ENCODE measurements around the gene LRRTM4. TPM values are rescaled to one million over a fixed set of nuclear protein-coding genes. Genes with fewer than 3 reads are reported as not detected.

LRRTM4 gene
- polyA plus RNA-seq, 1 of the 3 experiments (the other 2 are of a cell fraction), result 0.10 TPM

DNA sequence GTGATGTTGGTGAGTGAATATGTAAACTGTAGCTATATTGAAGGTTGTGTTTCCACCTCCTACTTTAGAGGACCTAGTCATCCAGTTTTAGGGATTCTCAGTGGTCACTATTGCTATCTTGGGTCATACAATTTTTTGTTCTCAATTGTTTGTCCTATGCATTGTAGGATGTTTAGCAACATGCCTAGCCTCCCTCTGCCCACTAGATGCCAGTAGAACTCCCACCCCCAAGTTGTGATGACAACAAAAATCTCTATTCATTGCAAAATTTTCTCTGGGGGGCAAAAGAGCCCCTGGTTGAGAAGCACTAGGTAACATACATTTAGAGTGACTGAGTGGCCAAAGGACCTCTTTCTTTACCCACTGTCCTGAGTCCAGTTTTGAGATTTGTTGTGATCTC lies 87.3 kb downstream of the LRRTM4 start:
- Histone ChIP-seq H3K9ac (no peak overlapping the region), H3K79me2 (ENCODE audit: insufficient read depth) (no peaks in the 10 kb centered on the region), H2AFZ (ENCODE audit: low read depth) (no peak overlapping the region), H4K20me1 (ENCODE audit: insufficient read depth) (no peaks in the 10 kb centered on the region), H3K36me3 (replicated peaks in 1 of 2; ENCODE audit: control insufficient read depth in 1 of 2, insufficient read depth in 2 of 2, low read length in 1 of 2) (no peaks in the 10 kb centered on the region), H3K27ac (ENCODE audit: low read depth in 2 of 2, low read length in 1 of 2) (no peak overlapping the region), H3F3A (replicated peaks; ENCODE audit: insufficient read depth) (no peaks in the 10 kb centered on the region), H3K9me3 (no peaks in the 10 kb centered on the region), H3K9me2 (no peaks in the 10 kb centered on the region), H3K27me3 (ENCODE audit: insufficient read depth) (no peaks in the 10 kb centered on the region), H3K4me1 (ENCODE audit: control insufficient read depth in 1 of 2, insufficient read depth in 2 of 2, low read depth in 1 of 2, low read length in 1 of 2) (no peaks in the 10 kb centered on the region), H3K4me2 (no peak overlapping the region), H3K4me3 (ENCODE audit: low read depth in 2 of 2, low read length in 1 of 2) (no peak overlapping the region)
- POLR2A ChIA-PET, result no interaction called here
- CTCF ChIA-PET, result no interaction called here
- DNase-seq, result no peak
- no peak for TF ChIP-seq GABPA (IDR thresholded peaks at IDR 0.05; ENCODE audit: low read depth)
- peak; percentile 26; the same call in 1 of the 2 replicates for TF ChIP-seq RAD21 (IDR thresholded peaks at IDR 0.05; ENCODE audit: low read length)

DNA sequence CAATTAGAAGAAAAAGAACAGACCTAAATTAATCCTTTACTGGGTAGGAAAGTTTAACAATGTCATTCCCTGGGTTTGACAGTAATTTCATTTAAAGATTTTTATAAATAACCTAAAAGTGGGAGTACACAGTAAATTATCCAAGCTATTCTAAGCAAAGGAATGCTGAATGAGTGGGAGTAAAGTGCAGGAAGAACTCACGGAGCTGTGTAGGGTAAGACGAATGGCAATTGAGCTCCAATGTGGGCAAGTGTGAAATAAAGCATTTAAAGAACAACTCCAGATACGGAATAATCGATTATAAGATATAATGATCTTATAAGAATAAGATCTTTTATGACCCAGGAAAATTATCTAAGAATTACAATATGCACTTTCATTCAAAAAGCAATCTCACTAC lies 93.2 kb downstream of the LRRTM4 start:
- no peaks in the 10 kb centered on the region for H3K4me1 ChIP-seq (ENCODE audit: control insufficient read depth in 1 of 2, insufficient read depth in 2 of 2, low read depth in 1 of 2, low read length in 1 of 2)
- H3K9me3 ChIP-seq, result no peaks in the 10 kb centered on the region
- ChIA-PET CTCF (no interaction called here), POLR2A (no interaction called here)
- no peak for DNase-seq
- H3F3A ChIP-seq (replicated peaks; ENCODE audit: insufficient read depth), result no peaks in the 10 kb centered on the region
- H3K27me3 ChIP-seq (ENCODE audit: insufficient read depth), result no peaks in the 10 kb centered on the region
- no peak overlapping the region for H3K27ac ChIP-seq (ENCODE audit: low read depth in 2 of 2, low read length in 1 of 2)
- H2AFZ ChIP-seq (ENCODE audit: low read depth), result no peak overlapping the region
- H3K4me2 ChIP-seq, result no peak overlapping the region
- no peak overlapping the region for H3K9ac ChIP-seq
- WGBS (ENCODE audit: low lambda C conversion rate), result 35% methylated on average over 4 of the region's 4 CpGs
- H3K9me2 ChIP-seq, result no peaks in the 10 kb centered on the region
- H3K36me3 ChIP-seq (replicated peaks in 1 of 2; ENCODE audit: control insufficient read depth in 1 of 2, insufficient read depth in 2 of 2, low read length in 1 of 2), result no peaks in the 10 kb centered on the region
- TF ChIP-seq, protein P1, sequence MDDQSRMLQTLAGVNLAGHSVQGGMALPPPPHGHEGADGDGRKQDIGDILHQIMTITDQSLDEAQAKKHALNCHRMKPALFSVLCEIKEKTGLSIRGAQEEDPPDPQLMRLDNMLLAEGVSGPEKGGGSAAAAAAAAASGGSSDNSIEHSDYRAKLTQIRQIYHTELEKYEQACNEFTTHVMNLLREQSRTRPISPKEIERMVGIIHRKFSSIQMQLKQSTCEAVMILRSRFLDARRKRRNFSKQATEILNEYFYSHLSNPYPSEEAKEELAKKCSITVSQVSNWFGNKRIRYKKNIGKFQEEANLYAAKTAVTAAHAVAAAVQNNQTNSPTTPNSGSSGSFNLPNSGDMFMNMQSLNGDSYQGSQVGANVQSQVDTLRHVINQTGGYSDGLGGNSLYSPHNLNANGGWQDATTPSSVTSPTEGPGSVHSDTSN (IDR thresholded peaks at IDR 0.05), result no peak
- no peak for TF ChIP-seq RAD21 (IDR thresholded peaks at IDR 0.05; ENCODE audit: low read length)
- TF ChIP-seq MXI1 (IDR thresholded peaks at IDR 0.05; ENCODE audit: low read depth, low read length), result no peak
- TF ChIP-seq FOSL2 (IDR thresholded peaks at IDR 0.05; ENCODE audit: borderline replicate concordance, low read depth), result no peak
- TF ChIP-seq, protein P2, sequence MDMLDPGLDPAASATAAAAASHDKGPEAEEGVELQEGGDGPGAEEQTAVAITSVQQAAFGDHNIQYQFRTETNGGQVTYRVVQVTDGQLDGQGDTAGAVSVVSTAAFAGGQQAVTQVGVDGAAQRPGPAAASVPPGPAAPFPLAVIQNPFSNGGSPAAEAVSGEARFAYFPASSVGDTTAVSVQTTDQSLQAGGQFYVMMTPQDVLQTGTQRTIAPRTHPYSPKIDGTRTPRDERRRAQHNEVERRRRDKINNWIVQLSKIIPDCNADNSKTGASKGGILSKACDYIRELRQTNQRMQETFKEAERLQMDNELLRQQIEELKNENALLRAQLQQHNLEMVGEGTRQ (IDR thresholded peaks at IDR 0.05; ENCODE audit: borderline replicate concordance, low read depth, low read length), result no peak
- no peak for TF ChIP-seq NFIC (IDR thresholded peaks at IDR 0.05; ENCODE audit: borderline replicate concordance)
- no peak for TF ChIP-seq TCF12 (IDR thresholded peaks at IDR 0.05)
- TF ChIP-seq, protein P3, sequence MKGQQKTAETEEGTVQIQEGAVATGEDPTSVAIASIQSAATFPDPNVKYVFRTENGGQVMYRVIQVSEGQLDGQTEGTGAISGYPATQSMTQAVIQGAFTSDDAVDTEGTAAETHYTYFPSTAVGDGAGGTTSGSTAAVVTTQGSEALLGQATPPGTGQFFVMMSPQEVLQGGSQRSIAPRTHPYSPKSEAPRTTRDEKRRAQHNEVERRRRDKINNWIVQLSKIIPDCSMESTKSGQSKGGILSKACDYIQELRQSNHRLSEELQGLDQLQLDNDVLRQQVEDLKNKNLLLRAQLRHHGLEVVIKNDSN (IDR thresholded peaks at IDR 0.05; ENCODE audit: borderline replicate concordance, low read depth), result no peak
- no peak for TF ChIP-seq EP300 (IDR thresholded peaks at IDR 0.05; ENCODE audit: borderline replicate concordance in 1 of 2, low read depth in 1 of 2, low read length in 1 of 2)
- TF ChIP-seq CHD2 (IDR thresholded peaks at IDR 0.05; ENCODE audit: low read length, partially characterized antibody), result no peak
- TF ChIP-seq JUND (IDR thresholded peaks at IDR 0.05), result no peak
- TF ChIP-seq, protein P4, sequence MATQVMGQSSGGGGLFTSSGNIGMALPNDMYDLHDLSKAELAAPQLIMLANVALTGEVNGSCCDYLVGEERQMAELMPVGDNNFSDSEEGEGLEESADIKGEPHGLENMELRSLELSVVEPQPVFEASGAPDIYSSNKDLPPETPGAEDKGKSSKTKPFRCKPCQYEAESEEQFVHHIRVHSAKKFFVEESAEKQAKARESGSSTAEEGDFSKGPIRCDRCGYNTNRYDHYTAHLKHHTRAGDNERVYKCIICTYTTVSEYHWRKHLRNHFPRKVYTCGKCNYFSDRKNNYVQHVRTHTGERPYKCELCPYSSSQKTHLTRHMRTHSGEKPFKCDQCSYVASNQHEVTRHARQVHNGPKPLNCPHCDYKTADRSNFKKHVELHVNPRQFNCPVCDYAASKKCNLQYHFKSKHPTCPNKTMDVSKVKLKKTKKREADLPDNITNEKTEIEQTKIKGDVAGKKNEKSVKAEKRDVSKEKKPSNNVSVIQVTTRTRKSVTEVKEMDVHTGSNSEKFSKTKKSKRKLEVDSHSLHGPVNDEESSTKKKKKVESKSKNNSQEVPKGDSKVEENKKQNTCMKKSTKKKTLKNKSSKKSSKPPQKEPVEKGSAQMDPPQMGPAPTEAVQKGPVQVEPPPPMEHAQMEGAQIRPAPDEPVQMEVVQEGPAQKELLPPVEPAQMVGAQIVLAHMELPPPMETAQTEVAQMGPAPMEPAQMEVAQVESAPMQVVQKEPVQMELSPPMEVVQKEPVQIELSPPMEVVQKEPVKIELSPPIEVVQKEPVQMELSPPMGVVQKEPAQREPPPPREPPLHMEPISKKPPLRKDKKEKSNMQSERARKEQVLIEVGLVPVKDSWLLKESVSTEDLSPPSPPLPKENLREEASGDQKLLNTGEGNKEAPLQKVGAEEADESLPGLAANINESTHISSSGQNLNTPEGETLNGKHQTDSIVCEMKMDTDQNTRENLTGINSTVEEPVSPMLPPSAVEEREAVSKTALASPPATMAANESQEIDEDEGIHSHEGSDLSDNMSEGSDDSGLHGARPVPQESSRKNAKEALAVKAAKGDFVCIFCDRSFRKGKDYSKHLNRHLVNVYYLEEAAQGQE (IDR thresholded peaks at IDR 0.05; ENCODE audit: low read depth, low read length), result no peak
- TF ChIP-seq, protein P5, sequence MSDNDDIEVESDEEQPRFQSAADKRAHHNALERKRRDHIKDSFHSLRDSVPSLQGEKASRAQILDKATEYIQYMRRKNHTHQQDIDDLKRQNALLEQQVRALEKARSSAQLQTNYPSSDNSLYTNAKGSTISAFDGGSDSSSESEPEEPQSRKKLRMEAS (IDR thresholded peaks at IDR 0.05; ENCODE audit: low read depth), result no peak
- TF ChIP-seq SIN3A (IDR thresholded peaks at IDR 0.05; ENCODE audit: borderline replicate concordance, low read depth, low read length), result no peak
- TF ChIP-seq, protein P6, sequence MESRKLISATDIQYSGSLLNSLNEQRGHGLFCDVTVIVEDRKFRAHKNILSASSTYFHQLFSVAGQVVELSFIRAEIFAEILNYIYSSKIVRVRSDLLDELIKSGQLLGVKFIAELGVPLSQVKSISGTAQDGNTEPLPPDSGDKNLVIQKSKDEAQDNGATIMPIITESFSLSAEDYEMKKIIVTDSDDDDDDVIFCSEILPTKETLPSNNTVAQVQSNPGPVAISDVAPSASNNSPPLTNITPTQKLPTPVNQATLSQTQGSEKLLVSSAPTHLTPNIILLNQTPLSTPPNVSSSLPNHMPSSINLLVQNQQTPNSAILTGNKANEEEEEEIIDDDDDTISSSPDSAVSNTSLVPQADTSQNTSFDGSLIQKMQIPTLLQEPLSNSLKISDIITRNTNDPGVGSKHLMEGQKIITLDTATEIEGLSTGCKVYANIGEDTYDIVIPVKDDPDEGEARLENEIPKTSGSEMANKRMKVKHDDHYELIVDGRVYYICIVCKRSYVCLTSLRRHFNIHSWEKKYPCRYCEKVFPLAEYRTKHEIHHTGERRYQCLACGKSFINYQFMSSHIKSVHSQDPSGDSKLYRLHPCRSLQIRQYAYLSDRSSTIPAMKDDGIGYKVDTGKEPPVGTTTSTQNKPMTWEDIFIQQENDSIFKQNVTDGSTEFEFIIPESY (IDR thresholded peaks at IDR 0.05; ENCODE audit: borderline replicate concordance, low read depth), result no peak
- TF ChIP-seq EZH2phosphoT487 (IDR thresholded peaks at IDR 0.05; ENCODE audit: borderline replicate concordance, low read depth), result no peak
- TF ChIP-seq SMC3 (IDR thresholded peaks at IDR 0.05; ENCODE audit: low read depth, low read length), result no peak
- TF ChIP-seq FOXM1 (IDR thresholded peaks at IDR 0.05; ENCODE audit: low read depth), result no peak
- H3K79me2 ChIP-seq (ENCODE audit: insufficient read depth), result no peaks in the 10 kb centered on the region
- no peaks in the 10 kb centered on the region for H4K20me1 ChIP-seq (ENCODE audit: insufficient read depth)
- no peak overlapping the region for H3K4me3 ChIP-seq (ENCODE audit: low read depth in 2 of 2, low read length in 1 of 2)

Measured in SK-N-SH (cell line).